HG02610 (cell line): ENCODE results near the gene STEAP1B.
A peak's percentile ranks its signal among the peaks of the same experiment; 100 is the strongest.

Experiments
- ATAC-seq: cut with Tn5 transposase; IDR thresholded peaks from one replicate; pipeline ENCODE4 v1.9.1; 2021; ENCODE audit warnings: mild to moderate bottlenecking, moderate library complexity; ENCODE audit not compliant: unreplicated experiment

STEAP1B gene

DNA sequence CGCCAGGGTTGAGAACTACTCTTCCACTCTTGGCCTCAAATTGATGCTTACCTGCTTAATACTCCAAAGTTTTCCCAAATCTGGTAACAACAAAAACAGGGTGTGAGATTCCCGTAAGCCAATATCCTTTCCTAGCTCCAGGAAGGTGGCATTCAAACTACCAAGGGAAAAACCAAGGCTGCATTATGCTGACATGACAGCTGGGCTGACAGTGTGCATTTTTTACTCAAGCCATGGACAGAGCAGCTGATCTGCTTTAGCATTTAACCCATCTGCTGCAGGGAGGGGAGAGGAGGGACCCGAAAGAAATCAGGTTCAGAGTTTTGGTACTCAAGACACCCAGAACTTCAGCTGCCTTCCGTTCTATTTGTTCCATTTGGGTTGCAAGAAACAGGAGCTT, 93.3 kb downstream of the STEAP1B start:
- no peak for ATAC-seq

DNA sequence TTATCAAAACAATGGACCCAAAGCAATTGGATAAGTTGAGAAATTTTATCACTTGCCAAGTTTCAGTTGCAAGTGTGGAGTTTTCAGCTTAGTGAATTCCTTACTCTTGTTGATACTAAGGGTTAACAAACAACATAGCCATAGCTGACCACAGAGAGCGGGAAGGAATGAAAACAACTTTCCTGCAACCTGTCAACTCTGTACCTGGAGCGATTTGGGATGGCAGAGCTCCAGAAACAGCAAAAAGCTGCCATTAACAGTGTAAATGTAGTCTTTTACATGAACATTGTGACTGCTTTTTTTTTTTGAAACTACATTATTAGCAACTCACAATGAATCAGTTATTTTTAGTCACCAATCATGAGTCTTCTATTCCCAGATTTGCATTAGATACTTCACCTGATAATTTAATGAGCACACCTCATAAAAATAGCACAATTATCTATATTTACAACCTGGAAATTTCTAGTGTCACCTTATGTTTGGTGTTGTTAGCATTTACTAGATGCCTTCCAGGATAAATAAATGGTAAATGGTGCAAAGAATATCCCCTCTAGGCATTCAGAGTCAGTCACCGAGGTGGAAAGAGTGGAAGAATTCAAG, 95.5 kb downstream of the STEAP1B start:
- no peak for ATAC-seq

DNA sequence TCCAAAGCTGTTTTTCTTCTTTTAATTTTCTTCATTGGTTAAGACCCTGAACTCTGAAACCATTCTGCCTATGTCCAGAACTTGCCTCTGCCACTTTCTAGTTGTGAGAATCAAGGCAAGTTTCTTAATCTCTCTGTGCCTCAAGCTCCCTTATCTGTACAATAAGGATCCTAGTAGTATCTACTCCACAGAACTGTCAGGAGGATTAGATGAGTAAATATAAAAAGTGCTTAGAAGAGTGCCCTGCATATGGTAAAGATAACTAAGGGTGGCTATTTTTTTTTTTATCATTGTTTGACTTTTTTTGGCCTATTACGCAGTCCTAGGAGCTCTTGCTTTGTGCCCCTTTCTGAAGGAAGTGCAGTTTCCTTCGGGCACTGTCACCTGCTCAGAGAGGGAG, 96.6 kb downstream of the STEAP1B start:
- ATAC-seq = no peak

DNA sequence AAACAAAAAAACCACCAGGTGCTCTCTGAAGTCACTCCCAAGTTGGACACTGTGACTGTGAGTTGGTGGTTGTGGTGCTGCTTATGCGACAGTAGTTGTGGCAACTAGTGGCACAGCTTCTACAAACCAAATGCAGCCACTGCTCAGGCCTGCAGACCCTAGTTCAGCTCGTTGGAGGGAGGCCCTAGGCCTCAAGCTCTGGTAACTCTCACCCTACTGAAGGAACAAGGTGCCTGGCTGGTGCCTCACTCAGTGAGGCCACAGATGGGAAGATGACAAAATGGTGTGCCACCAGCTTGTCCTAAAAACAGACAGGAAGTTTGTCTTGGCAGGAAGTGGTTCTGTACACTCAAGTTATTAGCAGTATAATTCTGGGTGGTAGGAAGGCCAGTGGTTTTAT, 97.7 kb downstream of the STEAP1B start:
- ATAC-seq = peak; percentile 25

DNA sequence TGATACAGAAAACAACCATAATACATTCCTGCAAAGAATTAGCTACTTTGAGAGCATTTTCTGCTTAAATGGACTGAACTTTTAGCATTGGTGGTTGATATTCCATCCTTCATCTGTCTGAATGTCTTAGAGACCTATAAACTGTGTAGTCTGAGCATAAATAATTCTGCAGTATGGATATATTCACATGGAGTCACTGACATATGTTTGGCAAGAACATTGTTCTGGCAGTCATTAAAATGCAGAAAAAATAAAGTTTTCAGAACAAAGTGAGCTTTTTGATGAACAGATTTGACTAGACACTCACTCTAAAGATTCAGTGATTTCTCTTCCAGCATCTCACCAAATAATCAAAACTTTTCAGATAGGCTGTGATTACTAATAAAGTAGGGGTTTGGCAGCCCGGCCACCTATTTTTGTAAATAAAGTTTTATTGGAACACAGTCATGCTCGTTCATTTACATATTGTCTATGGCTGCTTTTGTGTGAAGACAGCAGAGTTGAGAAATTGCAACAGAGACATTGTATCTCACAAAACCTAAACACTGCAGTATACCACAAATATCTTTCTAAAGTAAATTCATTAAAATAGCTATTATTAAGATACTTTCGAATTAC, 98.9 kb downstream of the STEAP1B start:
- ATAC-seq = no peak

DNA sequence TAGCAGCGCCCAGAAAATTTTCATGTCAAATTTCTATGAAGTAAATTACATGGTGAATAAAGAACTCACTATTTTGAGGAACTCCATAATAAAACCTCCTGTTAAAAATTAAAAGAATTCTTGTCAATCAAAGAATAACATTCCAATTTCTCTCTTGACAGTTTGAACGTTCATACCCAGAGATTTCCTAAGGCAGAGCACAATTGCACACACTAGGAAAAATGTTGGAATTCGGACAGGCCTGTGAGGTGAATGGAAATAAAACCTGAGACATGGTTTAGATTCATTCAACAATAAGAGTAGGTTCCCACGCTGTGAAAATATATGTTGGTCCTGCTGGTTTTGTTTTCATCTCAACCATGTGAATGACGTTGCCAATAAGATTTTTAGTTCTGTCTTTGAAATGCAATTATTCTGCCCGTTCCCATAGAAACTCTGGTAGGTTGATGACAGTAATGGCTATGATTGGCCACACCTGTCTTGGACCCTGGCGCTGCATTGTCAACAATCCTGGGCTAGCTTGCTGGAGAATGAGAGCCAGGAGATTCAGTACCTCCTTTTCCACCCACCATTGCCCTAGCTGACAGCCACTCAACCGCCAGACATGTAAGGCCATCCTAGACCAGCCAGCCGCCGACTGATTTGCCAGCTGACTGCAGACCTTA, 99.7 kb downstream of the STEAP1B start:
- no peak for ATAC-seq

DNA sequence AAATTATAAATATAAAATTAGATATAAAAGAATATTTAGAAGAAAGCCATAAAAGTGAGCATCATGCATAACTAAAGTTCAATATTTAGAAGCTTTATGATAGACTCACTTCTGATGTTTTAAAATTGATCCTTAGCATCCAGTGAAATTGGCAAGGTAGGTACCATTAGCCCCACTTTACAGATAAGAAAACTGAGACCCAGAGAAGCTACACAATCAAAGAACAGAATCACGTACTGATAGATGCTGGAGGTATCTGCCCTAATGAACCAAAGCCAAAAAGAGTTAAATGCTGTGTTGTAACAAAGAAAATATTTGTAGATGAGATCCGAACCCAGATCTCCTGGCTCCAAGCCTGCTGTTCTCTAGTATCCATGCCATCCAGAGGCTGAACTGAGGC, 100.4 kb downstream of the STEAP1B start:
- ATAC-seq = no peak

DNA sequence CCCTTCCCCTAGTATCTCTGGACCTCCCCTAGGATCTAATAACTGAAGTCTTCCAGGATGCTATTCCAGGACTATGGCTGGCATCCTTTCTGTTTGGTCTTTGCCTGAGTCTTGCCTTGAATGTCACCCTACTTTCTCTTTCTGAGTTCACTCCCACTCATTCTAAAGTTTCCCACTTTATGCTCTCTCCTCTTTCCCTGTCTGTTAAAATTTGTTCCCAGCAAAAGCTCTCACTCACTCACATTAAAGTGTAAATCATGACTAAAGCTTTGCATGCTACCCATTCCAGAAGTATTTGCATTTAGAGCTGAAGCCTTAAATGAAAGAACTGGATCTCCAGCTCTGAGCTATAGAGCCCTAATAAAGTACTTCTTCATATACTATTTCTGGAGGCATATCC, 100.9 kb downstream of the STEAP1B start:
- no peak for ATAC-seq

DNA sequence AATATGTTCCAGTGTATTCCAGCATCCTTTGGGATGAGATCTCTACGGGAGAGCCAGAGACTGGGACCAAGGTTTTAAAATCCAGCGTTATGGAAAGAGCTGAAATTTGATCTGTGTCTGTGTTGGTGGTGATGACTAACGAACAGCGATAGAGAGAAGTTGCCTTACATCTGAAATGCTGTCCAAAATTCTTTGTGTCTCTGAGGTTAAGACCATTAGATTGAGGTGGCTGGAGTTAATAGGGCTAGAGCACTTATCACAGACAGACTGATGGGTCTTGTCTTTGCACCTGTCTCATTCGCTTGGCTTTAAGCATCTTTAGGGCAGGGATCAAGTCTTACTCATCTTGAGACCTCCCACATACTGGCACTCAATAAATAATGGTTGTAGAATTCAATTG, 102.0 kb downstream of the STEAP1B start:
- no peak for ATAC-seq

DNA sequence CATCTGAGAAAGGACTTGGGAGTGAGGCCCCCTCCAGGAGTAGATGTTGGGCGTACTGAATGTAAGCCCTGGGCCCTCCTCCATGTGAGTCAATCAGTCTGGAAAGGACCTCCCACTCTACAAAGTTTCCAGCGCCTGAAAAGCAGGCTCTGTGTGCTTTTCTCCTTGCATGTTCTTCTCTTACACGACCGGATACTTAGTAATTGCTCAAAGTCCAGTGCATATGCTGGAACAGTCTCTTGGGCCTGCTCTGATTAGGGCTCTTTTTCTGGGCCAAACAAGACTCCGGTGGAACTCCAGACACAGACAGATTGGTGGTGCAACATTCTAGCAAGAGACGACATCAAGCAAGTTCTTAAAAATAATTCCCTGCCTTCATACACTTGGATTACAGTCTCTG, 104.8 kb downstream of the STEAP1B start:
- ATAC-seq = no peak

DNA sequence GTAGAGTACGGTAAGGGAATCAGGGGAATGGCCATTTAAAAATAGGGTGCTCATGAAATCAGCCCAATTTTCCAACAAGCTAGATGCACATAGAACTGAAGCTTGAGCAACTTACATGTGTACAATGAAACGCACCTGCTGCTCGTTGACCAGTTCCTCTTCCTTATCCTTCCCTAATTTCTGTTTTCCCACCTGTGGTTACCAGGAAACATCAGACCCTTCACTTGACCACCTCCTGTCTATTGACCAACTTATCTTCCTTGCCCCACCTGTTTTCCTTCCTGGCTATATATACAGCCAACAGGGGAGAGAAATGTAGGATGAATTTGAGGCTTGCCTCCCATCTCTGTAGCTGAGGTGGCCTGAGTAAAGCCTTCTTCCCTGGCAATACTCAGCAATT, 105.2 kb downstream of the STEAP1B start:
- no peak for ATAC-seq

DNA sequence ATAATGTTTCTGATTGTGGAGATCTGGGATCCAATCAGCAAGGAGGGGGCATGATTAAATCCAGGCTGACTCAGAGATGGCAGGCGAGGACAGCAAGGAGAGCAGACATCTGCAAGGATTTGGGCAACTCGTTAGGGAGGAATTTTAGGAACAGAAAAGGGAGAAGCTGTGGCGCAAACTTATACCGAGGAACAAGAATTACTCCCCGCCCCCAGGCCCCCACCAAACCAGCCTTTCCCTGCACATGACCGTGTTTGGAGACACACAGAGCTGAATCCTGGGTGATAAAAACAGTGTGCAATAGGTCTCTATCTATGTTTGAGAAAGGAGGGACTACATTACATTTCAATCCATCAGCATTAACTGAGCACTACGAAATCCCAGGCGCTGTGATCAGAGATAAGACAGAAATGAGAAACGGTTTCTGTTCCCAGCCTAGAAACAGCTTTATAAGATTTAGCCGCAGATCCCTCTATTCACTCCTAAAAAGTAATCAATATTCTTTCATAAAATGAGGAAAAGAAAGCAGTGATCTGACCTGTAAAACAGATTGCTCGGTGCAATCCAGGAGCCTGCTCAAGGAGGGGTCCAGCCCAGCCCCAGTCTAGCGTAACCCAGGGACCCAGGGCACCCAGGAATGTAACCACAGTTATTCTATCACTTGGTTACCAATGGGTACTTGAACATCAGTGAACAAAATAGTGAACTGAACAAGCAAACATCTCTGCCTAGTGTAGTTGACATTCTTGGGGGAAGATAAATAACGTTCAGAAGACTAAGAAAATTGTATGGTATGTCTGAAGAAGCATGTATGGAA, 105.9 kb downstream of the STEAP1B start:
- no peak for ATAC-seq

DNA sequence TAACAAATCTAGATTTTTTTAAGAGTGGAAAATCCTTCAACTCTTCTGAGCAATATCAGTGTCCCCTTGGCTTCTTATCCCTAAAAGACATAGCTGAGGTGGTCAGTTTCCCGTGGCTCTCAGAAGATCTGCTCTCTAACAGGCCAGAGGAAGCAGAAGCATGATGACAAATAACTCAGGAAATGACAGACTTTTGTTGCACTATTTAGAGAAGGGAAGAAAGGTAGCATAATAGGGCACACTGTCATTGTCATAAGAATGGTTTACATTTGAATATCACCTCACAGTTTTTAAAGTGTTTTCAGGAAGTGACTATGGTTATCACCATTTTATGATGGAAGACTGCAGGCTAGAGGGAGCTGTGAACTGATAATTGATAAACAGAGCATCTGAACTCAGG, 109.5 kb downstream of the STEAP1B start:
- ATAC-seq = no peak

DNA sequence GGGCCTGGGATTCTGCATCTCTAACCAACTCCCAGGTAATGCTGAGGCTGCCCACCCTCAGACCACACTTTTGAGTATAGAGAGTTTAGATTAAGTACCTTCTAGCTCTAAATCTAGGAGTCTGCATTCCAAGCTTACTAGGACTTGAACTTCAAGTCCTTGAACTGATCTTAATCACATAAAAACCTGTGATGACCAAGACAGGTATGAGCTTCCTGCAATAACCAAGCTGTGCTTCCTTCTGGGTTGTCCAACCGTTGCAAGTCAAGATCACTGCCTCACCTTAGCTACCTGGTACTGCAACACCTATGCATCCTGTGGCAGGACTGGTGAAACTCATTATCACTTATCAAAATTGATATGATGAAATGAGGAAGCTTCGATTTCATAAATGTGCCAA, 110.1 kb downstream of the STEAP1B start:
- ATAC-seq = no peak

DNA sequence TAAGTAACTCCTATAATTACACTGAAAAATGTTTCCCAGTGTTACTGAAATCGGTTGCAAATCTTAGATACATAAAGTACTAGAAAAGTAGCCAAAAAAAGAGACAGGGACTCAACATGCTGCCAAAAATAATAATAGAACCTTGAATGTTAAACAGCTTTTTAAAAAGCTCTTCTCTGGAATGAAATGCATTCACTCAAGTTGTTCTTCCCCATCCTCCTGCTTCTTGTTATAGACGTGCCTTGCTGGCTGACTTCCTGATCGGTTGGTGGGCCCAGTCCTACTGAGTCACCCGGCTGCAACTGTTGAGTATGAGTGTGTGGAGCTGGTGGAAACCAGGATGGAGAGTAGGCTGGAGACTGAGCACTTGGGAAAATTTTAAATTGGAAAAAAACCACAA, 112.4 kb downstream of the STEAP1B start:
- no peak for ATAC-seq

DNA sequence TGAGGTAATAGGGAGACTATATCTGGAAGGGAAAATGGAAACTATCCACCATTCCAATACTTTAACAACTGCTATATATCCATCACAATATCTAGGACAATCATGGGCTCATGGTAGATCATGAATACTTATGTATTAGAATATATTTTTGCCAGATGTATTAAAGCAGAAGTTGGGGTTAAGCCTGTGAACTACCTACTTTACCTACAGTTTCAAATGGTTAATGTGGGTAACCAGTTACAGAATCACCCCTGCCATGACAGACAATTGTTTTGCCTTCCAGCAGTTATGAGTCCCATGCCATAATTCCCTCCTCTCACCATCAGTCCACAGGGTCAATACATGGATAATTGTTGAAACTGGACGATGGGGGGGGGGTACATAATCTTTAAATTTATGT, 113.1 kb downstream of the STEAP1B start:
- peak; percentile 76 for ATAC-seq

DNA sequence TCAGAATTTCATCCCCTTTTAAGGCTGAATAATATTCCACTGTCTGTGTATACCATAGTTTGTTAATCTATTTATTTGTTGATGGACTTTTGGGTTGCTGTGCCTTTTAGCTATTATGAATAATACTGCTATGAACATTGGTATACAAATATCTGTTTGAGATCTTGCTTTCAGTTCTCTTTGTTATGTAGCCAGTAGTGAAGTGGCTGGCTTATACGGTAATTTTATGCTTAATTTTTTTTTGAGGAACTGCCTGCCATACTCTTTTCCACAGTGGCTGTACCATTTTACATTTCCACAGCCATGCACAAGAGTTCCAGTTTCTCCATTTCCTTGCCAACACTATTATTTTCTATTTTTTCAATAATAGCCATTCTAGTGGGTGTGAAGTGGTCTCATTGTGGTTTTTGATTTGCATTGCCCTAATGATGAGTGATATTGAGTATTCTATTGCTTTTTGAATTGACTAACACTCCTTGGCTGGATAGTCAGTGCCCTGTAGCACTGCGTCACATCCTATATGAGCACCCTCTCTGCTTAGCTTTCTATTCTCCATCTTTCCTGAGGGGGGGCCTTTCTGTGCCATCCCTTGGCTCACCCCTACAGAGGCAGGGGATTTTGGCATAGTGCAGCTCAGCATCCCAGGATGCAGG, 113.7 kb downstream of the STEAP1B start:
- ATAC-seq = peak; percentile 88

DNA sequence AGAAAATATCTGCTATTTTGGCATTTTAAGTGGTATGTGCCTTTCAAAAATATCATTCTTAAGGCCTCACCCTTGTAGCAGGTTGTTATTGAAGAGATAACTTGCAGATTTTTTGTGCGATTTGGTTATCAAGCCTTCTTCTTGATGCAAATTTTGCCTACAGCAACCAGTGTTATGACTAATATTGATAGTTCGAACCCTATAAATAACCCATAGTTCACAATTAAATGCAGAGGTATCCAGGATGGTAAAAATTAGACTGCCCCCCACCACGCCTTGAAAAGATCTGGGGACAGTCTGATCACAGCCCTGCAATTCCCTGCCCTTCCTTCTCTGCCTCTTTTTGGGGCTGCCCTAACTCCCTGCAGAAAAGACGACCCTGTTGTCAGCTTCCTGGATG, 114.7 kb downstream of the STEAP1B start:
- ATAC-seq = no peak

DNA sequence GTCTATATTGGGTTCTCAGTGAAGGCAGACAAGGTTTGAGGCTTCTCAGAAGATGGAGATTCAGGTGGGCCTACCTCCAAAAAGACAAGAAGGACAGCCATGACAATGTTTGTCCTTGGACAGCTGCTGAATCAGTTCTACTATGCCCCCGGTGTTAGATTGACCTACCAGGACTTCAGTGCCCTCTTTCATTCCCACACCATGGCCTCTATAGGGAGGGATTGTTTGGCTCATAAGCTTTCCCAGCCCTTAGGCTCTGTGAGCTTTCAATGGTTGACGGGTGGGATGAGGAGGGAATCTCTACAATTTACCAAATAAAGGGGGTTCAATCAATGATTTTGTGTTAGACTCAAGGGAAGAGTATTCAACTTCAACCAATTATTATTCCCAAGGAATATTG, 119.7 kb downstream of the STEAP1B start:
- ATAC-seq = no peak

DNA sequence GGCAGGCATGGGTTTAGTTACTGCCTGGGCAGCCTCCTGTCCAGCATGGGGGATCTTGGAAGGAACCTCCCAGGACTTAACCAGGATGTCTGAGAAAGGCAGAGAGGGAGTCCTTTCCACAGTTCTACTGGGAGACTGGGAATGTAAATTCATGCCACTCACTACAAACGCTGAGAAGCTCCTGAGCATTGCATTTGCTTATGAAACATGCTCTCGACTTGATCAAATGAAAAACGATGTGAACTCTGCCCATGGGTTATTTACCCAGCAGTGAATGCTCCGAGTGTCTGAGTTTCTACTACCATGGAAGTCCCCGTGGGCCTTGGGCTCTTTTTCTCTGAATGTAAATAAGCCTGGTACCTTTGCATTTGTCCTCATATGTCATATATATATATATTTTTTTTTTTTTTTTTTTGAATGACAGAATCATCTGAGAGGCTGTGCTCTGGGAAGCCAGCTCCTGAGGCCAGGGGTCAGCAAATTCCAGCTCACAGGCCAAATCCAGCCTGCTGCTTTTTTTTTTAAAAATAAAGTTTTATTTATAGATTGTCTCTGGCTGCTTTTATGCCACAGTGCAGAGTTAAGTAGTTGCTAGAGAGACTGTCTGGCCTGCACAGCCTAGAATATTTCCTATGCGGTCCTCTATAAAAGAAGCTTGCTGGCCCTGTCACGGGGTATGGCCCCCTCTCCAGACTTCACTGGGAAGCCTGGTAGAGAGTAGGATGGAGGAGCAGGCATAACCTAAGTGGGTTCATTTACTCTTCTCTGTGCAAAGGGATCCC, 121.6 kb downstream of the STEAP1B start:
- no peak for ATAC-seq

DNA sequence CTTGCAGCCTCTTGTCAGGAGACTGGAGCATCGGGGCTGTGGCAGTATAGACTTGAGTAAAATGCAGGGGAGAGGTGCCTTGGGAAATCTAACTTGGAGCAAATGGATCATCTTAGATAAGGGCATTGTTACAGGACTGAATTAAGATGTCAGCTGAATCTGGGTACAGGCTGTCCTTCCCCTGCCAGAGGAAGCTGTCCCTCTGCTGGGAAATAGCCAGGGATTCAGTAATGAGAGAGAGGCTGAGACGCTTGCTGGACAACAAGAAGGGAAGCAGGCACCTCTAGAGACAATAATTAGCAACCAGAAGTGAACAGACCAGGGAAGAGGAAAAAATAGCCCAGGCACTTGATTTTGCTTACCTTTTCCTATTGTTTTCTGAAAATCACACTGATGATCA, 122.3 kb downstream of the STEAP1B start:
- ATAC-seq = no peak
